GM18951 (cell line): ENCODE data around the gene CNBD2.
"Not testable (repeated sequence)": the region's sequence is repeated elsewhere in the genome, so short reads cannot be mapped to it uniquely, and the experiment has no call there.

ENCODE experiments used
- POLR2A ChIP-seq: IDR thresholded peaks from 4 replicates; pipeline ENCODE4 v1.6.1; 2011; ENCODE audit warnings: mild to moderate bottlenecking; ENCODE audit not compliant: insufficient read length, insufficient read depth; ENCODE audit errors: extremely low read depth
- in situ Hi-C: fragments of 300-500 bp; cut with MboI; formaldehyde crosslinking; loops from one replicate; pipeline ENCODE4 v1.12.0; 2022; ENCODE audit warnings: low sequenced_read_pairs, mixed read lengths, inconsistent platforms; ENCODE audit not compliant: unreplicated experiment

Gene CNBD2

DNA sequence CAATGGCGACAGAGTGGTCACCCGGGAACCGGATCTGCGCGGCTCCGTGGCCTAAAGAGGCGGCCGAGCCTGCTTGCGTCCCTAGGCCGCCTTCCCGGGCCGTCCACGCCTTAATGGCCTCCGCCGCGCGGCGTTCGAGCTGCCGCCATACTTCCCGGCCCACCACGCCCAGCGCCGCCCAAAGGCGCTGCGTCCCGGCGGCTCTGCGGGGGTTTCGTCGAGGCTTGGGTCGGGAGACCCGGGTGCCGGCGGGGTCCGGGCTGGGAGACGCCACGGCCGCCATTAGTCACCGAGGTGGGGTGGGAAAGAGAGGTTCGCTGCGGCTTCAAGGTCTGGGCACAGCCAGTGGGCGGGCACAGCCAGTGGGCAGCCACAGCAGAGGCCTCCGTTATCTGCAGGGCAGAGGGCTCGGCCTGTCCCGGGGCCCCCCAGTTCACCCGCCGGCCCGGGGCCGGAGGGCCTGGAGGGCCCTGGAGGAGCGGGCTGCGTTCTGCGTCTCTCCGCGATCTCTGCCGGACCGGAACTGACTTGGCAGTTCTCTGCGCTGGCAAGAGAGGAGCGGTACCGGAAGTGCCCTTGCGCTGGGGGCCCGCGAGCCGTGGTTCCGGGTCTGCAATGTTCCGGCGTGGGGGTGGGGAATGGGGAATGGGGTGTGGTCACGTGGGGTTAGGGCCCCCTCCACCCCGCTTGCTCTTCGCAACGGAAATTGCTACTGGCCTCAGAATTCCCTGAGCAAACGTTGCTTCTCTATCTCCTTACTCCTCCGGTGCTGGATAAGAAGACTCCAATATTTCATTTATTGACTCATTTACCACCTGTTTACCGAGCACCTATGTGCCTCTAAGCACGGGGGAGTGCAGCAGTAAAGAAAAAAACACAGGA is 82.3 kb downstream of the CNBD2 start:
- peak; percentile 97 for TF ChIP-seq POLR2A
- in situ Hi-C loops = no loop called here

DNA sequence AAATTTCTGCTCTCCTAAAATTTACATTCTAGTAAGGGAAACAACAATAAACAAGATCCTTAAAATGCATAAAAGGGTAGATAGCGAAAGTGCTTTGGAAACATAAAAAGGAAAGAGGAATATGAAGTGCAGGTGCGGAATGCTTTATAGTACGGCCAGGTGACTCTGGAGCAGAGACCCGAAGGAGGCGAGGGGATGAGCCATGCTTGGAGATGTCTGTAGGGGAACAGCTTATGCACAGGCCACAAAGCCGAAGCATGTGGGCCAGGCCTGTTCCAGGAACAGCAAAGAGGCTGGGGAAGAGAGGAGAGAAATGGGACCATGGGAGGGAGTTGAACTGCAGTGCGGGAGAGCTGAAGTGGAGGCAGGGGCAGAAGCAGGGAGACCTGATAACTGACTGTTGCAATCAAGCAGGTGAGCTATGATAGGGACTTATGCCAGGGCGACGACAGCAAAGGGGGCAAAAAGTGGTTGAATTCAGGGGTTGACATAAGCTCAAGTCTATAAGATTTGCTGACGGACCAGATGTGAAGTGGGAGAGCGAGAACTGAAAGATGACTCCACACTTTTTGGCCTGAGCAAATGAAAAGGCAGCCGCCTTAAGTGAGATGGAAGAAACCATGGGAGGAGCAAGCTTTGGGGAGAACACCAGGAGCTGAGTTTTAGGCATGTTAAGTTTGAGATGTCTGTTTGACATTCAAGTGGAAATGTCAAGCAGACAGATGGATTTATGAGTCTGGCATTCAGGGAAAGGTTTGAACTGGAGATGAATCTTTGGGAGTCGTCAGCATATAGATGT is 83.1 kb downstream of the CNBD2 start:
- no peak for TF ChIP-seq POLR2A
- in situ Hi-C loops = no loop called here

DNA sequence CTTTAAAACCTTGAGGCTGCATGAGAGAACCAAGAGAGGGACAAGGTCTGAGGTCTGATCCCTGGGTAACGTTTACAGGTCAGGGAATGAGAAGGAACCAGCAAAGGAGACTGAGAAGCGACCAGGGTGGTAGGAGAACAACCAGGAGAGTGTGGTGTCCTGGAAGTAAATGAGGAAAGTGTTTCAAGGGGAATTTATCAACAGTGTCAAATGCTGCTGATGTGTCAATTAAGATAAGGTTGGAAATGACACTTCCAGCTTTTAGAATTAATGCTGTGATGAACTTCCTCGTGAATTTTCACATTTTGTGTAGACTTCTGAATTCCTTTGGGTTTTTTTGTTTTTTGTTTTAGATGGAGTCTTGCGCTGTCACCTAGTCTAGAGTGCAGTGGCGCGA is 83.7 kb downstream of the CNBD2 start:
- in situ Hi-C loops = no loop called here
- no peak for TF ChIP-seq POLR2A

DNA sequence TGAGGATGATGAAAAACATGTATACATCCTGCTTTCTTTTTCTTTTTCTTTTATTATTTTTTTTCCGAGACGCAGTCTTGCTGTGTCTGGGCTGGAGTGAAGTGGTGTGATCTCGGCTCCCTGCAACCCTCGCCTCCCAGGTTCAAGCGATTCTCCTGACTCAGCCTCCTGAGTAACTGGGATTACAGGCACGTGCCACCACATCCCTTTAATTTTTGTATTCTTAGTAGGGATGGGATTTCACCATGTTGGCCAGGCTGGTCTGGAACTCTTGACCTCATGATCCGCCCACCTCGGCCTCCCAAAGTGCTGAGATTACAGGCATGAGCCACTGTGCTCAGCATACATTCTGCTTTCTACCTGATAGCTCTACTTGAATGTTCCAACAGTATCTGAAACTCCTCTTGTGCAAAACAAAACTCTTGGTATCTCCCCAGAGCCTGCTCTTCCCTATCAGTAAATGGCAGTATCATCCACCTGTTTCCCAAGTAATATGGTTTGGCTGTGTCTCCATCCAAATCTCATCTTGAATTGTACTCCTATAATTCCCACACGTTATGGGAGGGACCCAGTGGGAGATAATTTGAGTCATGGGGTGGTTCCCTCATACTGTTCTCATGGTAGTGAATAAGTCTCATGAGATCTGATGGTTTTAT is 85.6 kb downstream of the CNBD2 start:
- in situ Hi-C loops = not testable (repeated sequence)

DNA sequence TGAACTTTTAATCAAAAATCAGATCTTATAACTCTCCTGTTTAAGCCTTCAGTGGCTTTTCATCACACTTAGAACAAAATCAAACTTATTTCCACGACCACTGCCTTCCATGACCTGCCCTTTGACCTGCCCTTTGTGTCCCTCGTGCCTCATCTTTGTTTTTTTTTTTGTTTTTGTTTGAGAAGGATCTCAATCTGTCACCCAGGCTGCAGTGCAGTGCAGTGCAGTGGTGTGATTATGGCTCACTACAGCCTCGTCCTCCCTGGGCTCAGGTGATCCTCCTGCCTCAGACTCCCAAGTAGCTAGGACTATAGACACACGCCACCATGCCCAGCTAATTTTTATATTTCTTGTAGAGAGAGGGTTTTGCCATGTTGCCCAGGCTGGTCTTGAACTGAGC is 86.8 kb downstream of the CNBD2 start:
- no peak for TF ChIP-seq POLR2A
- in situ Hi-C loops = no loop called here

DNA sequence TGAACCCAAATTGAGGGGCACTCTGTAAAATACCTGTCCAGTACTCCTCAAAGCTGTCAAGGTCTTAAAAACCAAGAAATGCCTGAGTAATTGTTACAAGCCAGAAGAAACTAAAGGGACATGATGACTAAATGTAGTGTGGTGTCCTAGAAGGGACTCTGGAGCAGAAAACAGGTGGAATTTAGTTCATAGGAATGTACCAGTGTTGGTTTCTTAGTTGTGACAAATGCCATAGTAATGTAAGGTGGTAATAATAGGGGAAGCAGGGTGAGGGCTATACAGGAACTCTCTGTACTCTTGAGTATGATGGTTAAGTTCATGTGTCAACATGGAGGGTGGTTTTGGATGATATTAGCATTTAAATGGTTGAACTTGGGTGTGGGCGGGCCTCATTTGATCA is 92.3 kb downstream of the CNBD2 start:
- TF ChIP-seq POLR2A = no peak
- in situ Hi-C loops = no loop called here

- TF ChIP-seq POLR2A = no peak
- in situ Hi-C loops = no loop called here
Measured at GRCh38 chr20:36061754-36062153, 93.4 kb downstream of the CNBD2 start.

GRCh38 chr20:36062799-36063198 is 94.4 kb downstream of the CNBD2 start:
- no peak for TF ChIP-seq POLR2A
- in situ Hi-C loops = no loop called here

DNA sequence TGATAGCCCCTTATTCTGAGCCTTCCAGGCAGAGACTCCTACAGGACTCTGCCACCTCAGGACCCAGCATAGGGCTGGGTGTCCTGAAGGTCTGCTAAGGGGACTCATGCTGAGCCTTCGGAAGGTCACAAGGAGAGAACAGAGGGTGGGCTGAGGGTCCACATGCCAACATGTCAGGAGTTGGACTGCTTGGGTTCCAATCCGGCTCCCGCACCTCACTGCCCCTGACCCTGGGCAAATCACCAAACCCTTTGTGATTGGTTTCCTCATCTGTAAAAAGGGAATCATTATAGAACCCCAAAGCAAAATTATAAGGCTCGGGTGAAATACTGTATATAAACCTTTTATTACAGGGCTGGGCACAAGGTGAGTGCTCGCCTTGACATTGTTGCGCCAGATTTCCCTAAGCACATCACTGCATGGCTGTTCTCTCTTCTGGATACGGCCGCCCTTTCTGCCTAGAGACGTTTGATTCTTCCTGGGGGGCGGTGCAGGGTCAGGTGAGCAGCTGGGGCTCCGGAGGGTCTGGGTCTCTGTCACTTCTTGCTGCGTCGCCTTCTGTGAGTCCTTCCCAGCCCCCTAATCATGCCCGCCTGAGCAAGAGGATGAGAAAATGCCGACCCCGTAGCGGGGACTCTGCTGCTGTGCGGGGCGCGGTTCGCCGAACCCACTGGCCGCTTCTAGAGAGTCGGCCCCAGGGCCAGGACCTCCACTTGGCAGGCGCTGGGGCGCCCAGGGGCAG is 95.7 kb downstream of the CNBD2 start:
- in situ Hi-C loops = no loop called here
- TF ChIP-seq POLR2A = no peak

GRCh38 chr20:36064658-36065426 is 96.5 kb downstream of the CNBD2 start:
- peak; percentile 58 for TF ChIP-seq POLR2A
- in situ Hi-C loops = no loop called here

GRCh38 chr20:36065427-36065998 is 97.1 kb downstream of the CNBD2 start:
- in situ Hi-C loops = no loop called here

DNA sequence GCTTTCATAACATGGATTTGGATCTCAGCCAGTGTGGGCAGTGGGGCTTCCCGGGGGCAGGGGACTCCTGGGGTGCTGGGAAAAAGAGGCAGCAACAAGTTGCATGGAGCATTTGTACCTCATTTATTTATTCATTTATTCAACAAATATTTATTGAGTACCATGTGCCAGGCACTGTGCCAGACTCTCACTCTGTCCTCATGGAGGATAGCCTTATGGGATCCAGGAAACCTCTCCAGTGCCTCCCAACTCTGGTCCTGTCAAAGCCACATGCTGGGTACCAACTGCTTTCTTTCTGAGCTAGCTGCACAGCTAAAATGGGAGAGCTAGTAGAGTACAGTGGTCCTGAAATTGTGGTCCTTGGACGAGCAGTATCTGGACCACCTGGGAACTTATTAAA is 98.4 kb downstream of the CNBD2 start:
- in situ Hi-C loops = no loop called here
- TF ChIP-seq POLR2A = no peak

More at GRCh38 chr20:36065427-36065998, 97.1 kb downstream of the CNBD2 start:
- TF ChIP-seq POLR2A = no peak

GRCh38 chr20:36068526-36068925 is 100.1 kb downstream of the CNBD2 start:
- in situ Hi-C loops = not testable (repeated sequence)
